SK-N-MC (cell line): ENCODE results near the gene CYSTM1.

Experiments used
- EZH2 ChIP-seq: fragments of 200-600 bp; sonication (generic); IDR thresholded peaks from one replicate; pipeline ENCODE4 v1.6.1; 2017; ENCODE audit warnings: antibody characterized with exemption
- POLR2AphosphoS5 ChIP-seq: IDR thresholded peaks from 2 replicates; pipeline ENCODE4 v1.6.1; 2012; ENCODE audit warnings: mild to moderate bottlenecking, low read depth, low read length, borderline replicate concordance

DNA sequence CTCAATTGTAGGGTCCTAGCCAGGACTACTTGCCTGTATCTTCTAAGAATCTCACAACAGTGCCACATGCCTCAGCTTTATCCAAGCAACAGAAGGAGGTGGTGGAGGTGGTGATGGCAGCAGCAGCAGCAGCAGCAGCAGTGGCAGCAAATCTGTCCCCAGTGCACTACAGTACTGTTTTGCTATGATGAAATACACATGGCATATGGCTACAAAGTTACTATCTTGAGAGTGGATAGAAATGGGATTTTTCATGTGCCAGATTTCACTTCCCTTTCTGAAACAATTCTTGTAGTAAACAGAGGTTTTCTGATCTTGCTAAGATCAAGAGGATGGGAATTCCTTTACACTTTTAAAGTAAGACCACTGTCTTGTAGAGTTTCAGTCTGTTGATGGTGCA, 8.1 kb upstream of the CYSTM1 start:
- TF ChIP-seq POLR2AphosphoS5 (no peak), EZH2 (no peak)
